Eye (tissue), 1 donor: ENCODE measurements around the gene XYLT1.
A peak's percentile ranks its signal among the peaks of the same experiment; 100 is the strongest.

Experiments
- DNase-seq: peaks from one replicate; pipeline ENCODE4 v3.0.0-alpha.2; 2015

Gene XYLT1

GRCh38 chr16:17304106-17304490 is 166.7 kb downstream of the XYLT1 start:
- DNase-seq = no peak

DNA sequence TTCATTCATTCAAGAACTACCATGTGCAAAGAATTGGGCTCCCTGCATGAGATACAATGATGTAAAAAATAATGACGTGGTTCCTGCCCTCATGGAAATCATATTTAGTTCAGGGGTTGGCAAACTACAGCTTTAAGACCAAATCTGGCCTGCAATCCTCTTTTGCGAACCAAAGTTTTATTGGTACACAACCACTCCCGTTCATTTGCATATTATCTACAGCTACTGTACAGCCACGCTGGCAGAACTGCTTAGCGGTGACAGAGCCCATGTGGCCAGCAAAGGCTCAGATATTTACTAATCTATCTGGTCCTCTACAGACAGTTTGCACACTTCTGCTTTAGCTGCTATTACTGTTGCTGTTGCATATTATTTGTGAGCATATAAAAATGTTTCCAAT is 167.7 kb downstream of the XYLT1 start:
- no peak for DNase-seq

DNA sequence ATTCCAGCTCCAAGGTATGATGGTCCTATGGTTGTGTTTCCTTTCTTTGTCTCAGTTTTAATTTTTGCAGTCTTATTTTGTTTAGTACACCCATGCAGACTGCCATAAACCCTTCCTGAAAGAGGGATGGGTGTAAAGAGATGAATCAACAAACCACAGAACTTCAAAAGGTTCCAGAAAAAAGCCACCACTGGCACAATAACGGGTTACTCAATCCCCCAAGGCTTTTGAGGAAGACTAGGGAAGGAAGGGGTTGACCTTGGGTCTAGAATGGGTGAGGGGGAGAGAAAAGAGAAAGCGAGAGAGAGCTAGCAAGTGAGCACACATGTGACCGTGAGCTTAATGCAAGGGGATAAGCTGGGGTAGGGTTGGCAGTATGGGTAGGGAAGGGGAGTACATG is 168.1 kb downstream of the XYLT1 start:
- no peak for DNase-seq

DNA sequence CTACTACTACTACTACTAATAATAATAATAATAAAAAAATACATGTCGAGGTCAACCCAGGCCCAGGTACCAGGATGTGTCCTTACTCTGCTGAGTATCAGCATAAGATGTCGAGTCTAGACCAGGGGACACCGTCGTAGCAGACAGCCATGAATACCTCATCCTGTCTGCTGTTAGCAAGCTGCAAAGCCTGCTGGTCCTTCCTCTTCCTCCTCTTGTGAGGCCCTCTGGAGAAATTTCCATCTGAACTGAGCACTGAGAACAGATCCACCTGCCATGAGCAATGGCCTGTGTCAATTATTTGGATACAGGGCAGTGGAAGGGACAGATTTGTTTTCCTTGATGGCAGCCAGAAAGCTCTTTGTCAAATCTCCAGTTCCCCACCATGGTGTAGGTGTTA is 168.5 kb downstream of the XYLT1 start:
- DNase-seq = no peak

DNA sequence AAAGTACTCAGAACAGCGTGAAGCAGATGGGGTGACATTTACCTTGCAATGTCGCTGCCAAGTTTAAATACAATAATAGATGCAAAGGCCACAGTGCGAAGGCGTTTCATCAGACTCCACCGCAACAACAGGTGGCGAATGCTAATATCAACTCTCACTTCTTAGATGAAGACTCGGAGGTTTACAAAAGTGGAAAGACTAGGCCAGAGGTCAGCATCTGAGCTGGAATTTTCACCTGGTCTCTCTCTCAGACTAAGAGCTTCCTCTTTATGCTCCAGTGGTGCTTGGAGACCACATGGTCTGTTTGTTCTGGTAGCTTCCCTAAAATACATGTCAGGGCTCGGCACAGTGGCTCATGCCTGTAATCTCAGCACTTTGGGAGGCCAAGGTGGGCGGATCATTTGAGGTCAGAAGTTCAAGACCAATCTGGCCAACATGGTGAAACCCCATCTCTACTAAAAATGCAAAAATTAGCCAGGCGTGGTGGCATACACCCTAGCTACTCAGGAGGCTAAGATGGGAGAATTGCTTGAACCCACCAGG is 169.1 kb downstream of the XYLT1 start:
- no peak for DNase-seq

- no peak for DNase-seq
Observed at GRCh38 chr16:17301184-17301583, 169.6 kb downstream of the XYLT1 start.

- DNase-seq = peak; percentile 50
Observed at GRCh38 chr16:17299790-17300189, 171.0 kb downstream of the XYLT1 start.

GRCh38 chr16:17298238-17298637 is 172.5 kb downstream of the XYLT1 start:
- DNase-seq = no peak

DNA sequence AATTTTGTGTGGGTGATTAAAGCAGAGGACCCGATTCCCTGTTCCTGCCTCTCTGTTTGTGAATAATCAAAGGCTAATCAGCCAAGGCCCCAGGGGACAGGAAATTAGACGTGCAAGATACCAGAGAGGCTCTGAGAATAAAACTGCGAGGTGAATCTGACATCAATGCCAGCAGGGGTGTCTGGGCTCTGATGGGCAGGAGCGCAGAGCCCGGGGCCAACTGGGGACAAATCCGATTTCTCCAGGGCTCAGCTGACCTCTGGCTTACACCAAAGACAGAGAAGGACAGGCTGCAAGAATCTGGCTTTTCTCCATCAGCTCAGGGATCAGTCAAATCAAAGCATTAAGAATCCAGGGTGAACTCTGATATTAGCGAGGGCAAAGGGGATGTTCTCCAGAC is 174.3 kb downstream of the XYLT1 start:
- DNase-seq = no peak

- DNase-seq = no peak
Observed at GRCh38 chr16:17295948-17296347, 174.8 kb downstream of the XYLT1 start.

DNA sequence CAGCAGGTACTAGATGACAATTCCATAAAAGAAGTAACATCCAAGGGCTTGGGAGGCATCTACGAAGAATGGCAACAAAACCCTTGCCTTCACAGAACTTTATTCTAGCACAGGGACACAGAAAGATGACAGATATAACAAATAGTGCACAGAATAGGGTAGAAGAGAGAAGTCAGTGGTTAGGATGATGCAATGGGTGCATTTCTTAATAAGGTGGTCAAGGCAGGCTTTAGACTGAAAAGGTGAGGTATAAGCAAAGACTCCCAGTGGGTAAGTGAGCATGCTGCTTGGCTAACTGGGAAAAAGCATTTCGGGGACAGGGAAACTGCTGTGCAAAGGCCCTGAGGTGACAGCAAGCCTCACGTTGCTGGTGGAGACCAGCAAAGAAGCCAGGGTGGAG is 175.9 kb downstream of the XYLT1 start:
- DNase-seq = no peak

- no peak for DNase-seq
Observed at GRCh38 chr16:17293813-17294558, 176.8 kb downstream of the XYLT1 start.

- no peak for DNase-seq
Observed at GRCh38 chr16:17291289-17291688, 179.5 kb downstream of the XYLT1 start.

DNA sequence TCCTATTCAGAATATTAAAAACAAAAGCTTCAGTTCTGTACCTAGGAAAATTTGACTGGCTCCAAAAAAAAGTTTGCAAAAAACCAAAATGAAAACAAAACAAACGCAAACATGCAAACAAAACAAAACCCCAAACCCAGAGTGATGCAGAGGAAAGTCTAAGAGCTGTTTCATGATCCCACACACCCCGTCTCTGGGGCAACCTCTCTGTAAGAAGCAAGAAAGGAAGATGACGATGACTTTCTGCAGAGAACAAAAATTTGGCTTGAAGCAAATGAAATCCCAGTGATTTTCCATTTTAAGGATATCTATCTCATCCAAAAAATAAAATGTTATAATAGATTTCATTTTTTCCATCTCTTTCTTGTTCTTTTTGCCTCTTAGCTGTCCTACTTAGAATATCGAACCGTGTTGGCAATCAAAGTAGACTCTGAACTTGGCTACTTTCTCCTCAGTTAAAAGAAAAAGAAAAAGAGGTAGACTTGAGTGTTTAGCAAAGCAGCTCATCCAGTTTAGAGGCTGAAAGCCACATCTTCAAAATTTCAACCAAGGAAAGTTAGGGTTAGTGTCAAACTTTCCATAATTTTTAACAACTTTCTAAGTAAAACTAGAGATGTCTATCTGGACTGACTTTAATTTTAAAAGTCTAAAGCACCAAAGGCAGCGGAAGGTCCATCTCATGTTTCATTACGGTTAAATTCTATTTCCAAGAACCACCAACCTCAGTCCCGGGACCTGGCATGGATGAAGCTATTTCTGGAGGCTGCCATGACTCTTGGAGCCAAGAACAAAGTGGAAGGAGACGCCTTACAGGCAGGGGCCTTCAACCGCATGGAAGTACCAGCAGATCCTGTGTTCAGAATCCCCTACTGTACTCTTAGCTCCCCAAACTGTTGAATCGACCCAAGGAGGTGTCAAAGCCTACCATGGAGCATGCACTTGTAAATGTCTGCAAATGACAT is 180.8 kb downstream of the XYLT1 start:
- DNase-seq = no peak

GRCh38 chr16:17289050-17289449 is 181.7 kb downstream of the XYLT1 start:
- DNase-seq = no peak

DNA sequence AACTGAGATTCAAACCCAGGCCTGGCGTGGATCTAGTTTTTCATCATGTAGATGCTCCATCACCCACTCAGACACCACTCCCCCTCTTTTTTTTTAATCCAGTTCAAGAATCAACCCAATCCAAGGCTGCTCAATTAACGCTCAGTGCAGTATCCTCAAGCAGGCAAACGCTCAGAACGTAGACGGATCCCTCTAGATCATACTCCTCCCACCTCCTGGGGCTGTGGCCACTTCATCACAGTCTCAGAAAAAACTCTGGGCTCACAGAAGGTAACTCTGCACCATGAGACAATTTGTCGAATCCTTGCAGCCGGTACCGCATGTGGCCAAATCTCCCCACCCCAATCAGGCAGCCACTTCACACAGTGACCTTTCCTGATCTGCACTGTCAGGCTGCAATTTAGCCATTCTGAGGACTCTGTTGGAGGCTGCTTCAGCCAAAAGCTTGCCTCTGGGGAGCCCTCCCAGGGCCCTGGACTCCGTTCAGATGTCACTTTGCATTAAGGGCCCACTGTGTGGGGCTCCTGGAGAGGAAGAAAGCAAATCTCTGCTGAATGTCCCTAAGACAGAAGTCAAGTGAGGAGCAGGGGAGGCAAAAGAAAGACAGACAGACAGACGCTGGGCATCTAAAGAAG is 183.5 kb downstream of the XYLT1 start:
- peak; percentile 81 for DNase-seq

DNA sequence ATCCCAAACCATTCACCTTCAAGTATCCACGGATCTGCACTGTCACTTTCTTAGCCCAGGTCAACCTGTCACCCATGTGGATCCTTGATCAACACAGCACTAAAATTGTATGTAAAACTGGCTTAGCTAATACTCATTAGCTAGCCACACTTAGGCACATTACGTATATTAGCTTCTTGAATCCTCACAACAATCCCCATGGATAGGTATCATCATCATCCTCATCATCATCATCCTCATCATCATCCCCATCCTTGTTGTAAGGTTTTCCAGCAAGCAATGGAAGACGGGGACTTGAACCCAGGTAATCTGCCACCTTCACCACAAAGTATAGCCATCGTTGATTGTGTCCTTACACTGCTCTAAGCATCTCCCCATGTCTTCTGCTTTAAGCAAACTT is 184.3 kb downstream of the XYLT1 start:
- no peak for DNase-seq

DNA sequence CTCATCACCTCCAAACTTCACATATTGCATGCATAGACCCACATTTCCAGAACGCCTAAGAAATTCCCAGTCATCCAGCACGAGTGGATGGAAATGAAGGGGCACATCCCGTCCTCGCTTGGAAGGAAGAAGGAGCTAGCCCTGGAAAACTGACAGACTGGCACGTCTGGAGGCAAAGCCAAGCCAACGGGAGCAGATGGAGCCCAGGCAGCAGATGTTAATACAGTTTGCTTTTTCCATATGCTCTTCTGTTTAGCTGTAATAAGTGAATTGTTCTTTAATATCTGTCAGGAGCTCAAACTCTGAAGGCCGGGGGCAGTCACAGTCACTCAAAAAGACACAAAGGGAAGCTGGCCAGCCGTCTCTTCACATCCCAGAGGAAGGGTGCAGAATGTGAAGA is 187.7 kb downstream of the XYLT1 start:
- peak; percentile 61 for DNase-seq

DNA sequence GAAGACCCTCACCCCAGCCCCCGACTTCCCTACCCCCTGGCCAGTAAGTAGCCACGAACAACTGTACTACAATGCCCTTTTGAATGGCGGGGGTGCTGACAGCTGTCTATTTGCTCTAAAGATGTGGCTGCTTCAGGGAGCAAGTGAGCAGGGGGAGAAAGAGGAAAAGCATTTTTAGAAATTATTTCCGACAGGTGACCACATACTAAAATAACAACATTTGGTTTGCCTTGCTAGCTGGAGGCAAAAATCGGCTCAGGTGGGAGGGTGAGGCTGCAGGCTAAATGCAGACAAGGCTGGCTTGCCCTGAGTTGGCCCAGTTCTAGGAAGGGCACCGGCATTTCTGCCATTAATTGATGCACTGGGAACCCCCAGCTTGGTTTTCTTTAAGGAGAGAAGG is 188.5 kb downstream of the XYLT1 start:
- DNase-seq = no peak

GRCh38 chr16:17281052-17281451 is 189.7 kb downstream of the XYLT1 start:
- DNase-seq = no peak

DNA sequence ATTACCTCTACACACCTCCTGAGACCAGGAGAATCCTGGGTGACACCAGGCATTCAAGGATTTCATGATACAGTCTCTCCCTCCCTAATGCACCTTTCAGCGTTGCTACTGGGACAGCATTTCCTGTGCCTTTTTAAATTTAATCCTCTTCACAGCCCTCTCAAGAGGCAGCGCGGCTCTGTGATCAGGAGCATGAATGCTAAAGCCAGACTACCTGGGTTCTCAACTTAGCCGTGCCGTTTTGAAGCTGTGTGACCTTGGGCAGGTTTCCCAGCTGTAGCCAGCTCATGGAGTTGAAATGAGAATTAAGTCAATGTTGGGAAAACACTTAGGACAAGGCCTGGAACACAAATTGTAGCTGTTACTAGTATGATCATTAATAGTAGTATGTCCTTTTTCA is 191.8 kb downstream of the XYLT1 start:
- DNase-seq = no peak

- no peak for DNase-seq
Observed at GRCh38 chr16:17277981-17278381, 192.8 kb downstream of the XYLT1 start.

- no peak for DNase-seq
Observed at GRCh38 chr16:17276610-17277009, 194.2 kb downstream of the XYLT1 start.
